ENCODE measurements around the gene SLC7A1. TPM values are rescaled to one million over a fixed set of nuclear protein-coding genes. Genes with fewer than 3 reads are reported as not detected.

The SLC7A1 gene
- total and polyA plus RNA-seq, 3 donors from 2014 or later = 21.4 to 35.7 (median 27.0) TPM

DNA sequence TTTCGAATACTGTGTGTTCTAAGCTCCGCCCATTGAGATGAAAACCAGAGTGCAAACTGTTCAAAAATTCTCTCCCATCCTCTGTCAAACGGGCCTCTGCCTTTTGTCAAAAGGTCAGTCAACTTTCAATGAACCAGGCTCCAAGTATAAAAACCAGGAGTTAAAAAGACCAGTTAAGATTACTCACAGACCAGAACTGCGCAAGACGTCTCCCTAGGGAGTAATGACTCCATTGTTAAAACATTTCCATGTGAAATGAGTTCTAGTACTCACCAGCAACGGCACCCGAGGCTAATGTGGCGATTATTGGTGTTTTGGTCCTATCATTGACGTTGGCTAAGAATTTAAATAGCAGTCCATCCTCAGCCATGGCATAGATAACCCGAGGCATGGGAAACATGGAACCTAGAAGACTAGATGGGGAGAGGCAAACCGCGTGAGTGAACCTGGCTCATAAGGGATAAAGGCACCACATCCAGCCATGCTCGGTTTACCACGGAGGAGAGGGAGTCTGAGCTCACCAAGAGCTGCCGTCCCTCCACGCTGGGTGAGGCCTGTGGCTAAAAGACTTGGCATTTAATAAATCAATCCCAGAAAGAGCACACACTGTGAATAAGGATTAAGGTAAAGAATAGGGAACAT, 73.3 kb downstream of the SLC7A1 start:
- no peaks in the 10 kb centered on the region for H3K36me3 ChIP-seq (ENCODE audit: low read depth, missing control alignments)
- intact Hi-C loops (cut with DNase I; ENCODE audit: low total_unique reads) = no loop called here

DNA sequence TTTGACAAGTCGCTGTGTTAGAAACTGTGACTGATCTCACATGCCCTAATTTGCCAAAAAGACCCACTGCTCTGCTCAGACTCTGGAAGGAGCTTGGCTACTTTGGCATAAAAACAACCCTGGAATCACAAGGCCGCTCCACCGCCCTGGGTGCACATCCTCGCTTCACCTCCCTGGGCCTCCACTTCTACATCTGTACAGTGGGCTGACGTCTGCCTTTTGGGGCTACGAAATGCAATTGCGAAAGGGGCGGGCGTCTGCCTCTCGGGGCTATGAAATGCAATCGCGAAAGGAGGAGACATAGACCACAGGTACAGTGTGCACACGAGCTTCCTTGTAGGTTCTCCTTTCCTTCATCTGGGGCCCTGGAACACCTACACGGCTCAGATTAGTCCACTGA, 74.2 kb downstream of the SLC7A1 start:
- DNase-seq = no peak
- Histone ChIP-seq H3K27ac (no peak overlapping the region), H3K27me3 (no peaks in the 10 kb centered on the region), H3K4me1 (no peaks in the 10 kb centered on the region), H3K9me3 (no peaks in the 10 kb centered on the region), H3K36me3 (ENCODE audit: low read depth, missing control alignments) (no peaks in the 10 kb centered on the region), H3K4me3 (no peak overlapping the region)
- no peak for TF ChIP-seq POLR2A (IDR thresholded peaks at IDR 0.05)
- TF ChIP-seq, protein P1, sequence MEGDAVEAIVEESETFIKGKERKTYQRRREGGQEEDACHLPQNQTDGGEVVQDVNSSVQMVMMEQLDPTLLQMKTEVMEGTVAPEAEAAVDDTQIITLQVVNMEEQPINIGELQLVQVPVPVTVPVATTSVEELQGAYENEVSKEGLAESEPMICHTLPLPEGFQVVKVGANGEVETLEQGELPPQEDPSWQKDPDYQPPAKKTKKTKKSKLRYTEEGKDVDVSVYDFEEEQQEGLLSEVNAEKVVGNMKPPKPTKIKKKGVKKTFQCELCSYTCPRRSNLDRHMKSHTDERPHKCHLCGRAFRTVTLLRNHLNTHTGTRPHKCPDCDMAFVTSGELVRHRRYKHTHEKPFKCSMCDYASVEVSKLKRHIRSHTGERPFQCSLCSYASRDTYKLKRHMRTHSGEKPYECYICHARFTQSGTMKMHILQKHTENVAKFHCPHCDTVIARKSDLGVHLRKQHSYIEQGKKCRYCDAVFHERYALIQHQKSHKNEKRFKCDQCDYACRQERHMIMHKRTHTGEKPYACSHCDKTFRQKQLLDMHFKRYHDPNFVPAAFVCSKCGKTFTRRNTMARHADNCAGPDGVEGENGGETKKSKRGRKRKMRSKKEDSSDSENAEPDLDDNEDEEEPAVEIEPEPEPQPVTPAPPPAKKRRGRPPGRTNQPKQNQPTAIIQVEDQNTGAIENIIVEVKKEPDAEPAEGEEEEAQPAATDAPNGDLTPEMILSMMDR (IDR thresholded peaks at IDR 0.05) = no peak
- intact Hi-C loops (cut with DNase I; ENCODE audit: low total_unique reads) = no loop called here
- 96% methylated on average over 14 of the region's 14 CpGs for WGBS, 2 donors

More for the DNA sequence above, 73.3 kb downstream of the SLC7A1 start:
- Histone ChIP-seq H3K27ac (no peak overlapping the region), H3K4me3 (no peak overlapping the region), H3K27me3 (no peaks in the 10 kb centered on the region), H3K9me3 (no peaks in the 10 kb centered on the region), H3K4me1 (no peaks in the 10 kb centered on the region)
- TF ChIP-seq, protein P1 (IDR thresholded peaks at IDR 0.05) = no peak
- no peak for TF ChIP-seq POLR2A (IDR thresholded peaks at IDR 0.05)
- no peak for DNase-seq
- 90 to 93% methylated on average over 16 of the region's 16 CpGs for WGBS, 2 donors

DNA sequence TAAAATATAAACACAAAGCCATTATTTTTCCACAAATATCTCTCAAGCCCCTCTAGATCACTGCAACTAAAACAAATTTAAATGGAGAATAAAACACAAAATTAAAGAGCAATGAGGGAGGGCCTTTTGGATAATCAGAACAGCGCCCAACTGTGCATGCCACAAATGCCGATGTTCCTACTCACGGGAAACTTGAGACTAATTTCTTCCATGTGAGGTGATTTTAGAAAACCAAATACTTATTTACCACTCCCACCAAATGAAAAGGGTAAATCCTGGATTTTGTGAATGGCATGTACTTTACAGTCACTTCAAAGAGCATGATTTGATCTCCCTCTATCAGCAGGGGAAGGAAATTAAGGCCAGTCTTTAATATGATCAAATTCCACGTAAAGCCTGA, 74.8 kb downstream of the SLC7A1 start:
- WGBS, 2 donors = 90 to 92% methylated on average over 4 of the region's 4 CpGs

DNA sequence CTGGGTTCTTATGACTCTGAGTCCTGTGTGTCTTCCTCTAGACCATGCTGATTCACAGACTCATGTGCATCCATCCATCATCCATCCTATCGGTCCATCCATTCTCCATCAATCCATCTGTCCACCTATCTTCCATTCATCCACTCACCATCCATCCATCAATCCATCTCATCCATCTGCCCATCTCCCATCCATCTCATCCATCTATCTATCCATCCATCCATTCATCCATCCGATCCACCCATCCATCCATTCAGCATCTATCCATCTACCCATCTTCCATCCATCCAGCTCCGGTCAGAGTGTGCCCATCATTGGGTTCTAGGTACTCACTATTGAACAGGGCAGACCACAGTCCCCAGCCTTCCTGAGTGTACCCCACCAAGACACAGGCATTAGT, 75.6 kb downstream of the SLC7A1 start:
- no peak for DNase-seq
- Histone ChIP-seq H3K9me3 (no peaks in the 10 kb centered on the region), H3K27ac (no peak overlapping the region), H3K36me3 (ENCODE audit: low read depth, missing control alignments) (no peaks in the 10 kb centered on the region), H3K4me1 (no peaks in the 10 kb centered on the region), H3K4me3 (no peak overlapping the region), H3K27me3 (no peaks in the 10 kb centered on the region)
- WGBS, 2 donors = 95 to 98% methylated on average over 3 of the region's 3 CpGs
- TF ChIP-seq, protein P1 (IDR thresholded peaks at IDR 0.05) = no peak
- TF ChIP-seq POLR2A (IDR thresholded peaks at IDR 0.05) = no peak
- intact Hi-C loops (cut with DNase I; ENCODE audit: low total_unique reads) = no loop called here

More for the DNA sequence above, 74.8 kb downstream of the SLC7A1 start:
- Histone ChIP-seq H3K36me3 (ENCODE audit: low read depth, missing control alignments) (no peaks in the 10 kb centered on the region), H3K27ac (no peak overlapping the region), H3K4me3 (no peak overlapping the region), H3K27me3 (no peaks in the 10 kb centered on the region), H3K9me3 (no peaks in the 10 kb centered on the region), H3K4me1 (no peaks in the 10 kb centered on the region)
- no peak for DNase-seq
- intact Hi-C loops (cut with DNase I; ENCODE audit: low total_unique reads) = no loop called here
- no peak for TF ChIP-seq POLR2A (IDR thresholded peaks at IDR 0.05)
- TF ChIP-seq, protein P1 (IDR thresholded peaks at IDR 0.05) = no peak

DNA sequence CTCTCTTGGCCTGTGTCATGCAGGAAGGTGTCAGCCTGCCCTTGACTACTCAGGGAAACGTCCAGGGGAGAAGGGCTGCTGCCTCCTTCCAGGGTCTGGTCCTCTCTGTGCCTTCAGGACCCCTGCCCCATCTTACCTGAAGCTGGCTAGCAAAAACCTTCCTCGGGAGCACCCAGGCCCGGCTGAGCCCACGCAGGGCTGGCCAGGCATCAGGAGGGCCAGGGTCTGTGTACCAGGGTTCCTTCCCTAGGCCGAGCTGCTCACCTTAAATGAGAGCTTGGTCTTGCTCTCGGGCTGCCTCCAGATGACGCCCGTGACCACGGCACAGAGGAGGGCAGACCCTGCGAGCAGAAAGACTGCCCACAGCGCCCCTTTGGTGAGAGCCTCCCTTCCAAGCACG, 78.6 kb downstream of the SLC7A1 start:
- Histone ChIP-seq H3K36me3 (ENCODE audit: low read depth, missing control alignments) (no peaks in the 10 kb centered on the region), H3K27ac (no peak overlapping the region), H3K4me1 (no peaks in the 10 kb centered on the region), H3K4me3 (no peak overlapping the region), H3K9me3 (no peaks in the 10 kb centered on the region), H3K27me3 (no peaks in the 10 kb centered on the region)
- no peak for DNase-seq
- intact Hi-C loops (cut with DNase I; ENCODE audit: low total_unique reads) = no loop called here
- WGBS, 2 donors = 95 to 98% methylated on average over 9 to 12 of the region's 12 CpGs
- TF ChIP-seq, protein P1 (IDR thresholded peaks at IDR 0.05) = no peak
- no peak for TF ChIP-seq POLR2A (IDR thresholded peaks at IDR 0.05)
